Nephron progenitor cell (in vitro differentiated cells): Measurements from ENCODE around the gene PCTP.

Experiments used
- DNase-seq: peaks from one replicate; pipeline ENCODE4 v3.0.0; 2021
- H3K27ac Mint-ChIP-seq: 2 replicates; pipeline ENCODE4 v1.8.0; 2021; ENCODE audit warnings: mild to moderate bottlenecking, moderate library complexity, mixed read lengths
- H3K27me3 Mint-ChIP-seq: 2 replicates; pipeline ENCODE4 v1.8.0; 2021; ENCODE audit warnings: mild to moderate bottlenecking, low read depth, mixed read lengths; ENCODE audit not compliant: poor library complexity
- H3K36me3 Mint-ChIP-seq: 2 replicates; pipeline ENCODE4 v1.8.0; 2021; ENCODE audit warnings: low read depth, mixed read lengths
- H3K4me1 Mint-ChIP-seq: 2 replicates; pipeline ENCODE4 v1.8.0; 2021; ENCODE audit warnings: mixed read lengths
- H3K4me3 Mint-ChIP-seq: 2 replicates; pipeline ENCODE4 v1.8.0; 2021; ENCODE audit warnings: mild to moderate bottlenecking, moderate library complexity, mixed read lengths
- H3K9me3 Mint-ChIP-seq: 2 replicates; pipeline ENCODE4 v1.8.0; 2021; ENCODE audit warnings: mild to moderate bottlenecking, moderate library complexity, mixed read lengths
- TF ChIP-seq, protein P1 (sequence below): fragments of 200-600 bp; sonication (generic); IDR thresholded peaks from 2 replicates; pipeline ENCODE4 v1.5.0; 2021; ENCODE audit warnings: antibody characterized with exemption

The PCTP gene

DNA sequence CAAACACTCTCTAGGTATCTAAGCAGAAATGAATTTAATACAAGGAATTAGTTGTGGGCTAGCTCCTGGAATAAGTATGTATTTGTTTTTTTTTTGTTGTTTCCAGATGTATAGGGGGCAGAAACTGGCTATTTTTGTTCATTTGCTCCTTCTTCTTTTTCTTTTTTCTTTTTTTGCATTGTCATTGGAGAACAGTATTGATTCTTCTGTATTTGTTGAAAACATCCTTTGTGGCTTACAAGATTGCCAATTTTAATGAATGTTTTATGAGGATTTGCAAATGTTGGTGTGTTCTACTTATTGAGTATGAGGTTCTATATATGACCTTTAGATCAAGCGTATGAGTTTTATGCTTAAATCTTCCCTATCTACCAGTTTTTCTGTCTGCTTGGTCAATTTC, 5.6 kb upstream of the PCTP start:
- Mint-ChIP-seq H3K27me3 (no peaks in the 10 kb centered on the region), H3K9me3 (no peaks in the 10 kb centered on the region)

DNA sequence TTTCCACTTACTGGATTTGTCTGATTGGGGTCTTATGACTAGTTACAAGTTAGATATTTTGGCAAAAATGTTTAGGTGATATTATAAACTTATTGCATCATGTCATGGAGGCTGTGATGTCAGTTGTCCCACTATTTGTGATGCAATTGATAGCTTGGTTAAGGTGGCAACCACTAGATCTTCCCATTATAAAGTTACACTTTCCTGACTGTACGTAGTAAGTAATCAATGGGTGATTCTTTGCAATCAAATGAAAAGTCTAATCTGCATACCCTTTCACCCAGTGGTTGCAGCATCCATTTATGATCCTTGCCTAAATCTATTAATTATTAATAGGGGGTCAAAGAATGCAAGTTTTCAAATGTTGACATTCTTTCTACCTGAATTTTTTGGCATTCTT, 4.4 kb upstream of the PCTP start:
- Mint-ChIP-seq H3K27ac (no peak overlapping the region), H3K27me3 (peaks cover 4% of the 10 kb centered on the region), H3K4me1 (peaks cover 13% of the 10 kb centered on the region), H3K4me3 (no peak overlapping the region), H3K9me3 (no peaks in the 10 kb centered on the region), H3K36me3 (no peaks in the 10 kb centered on the region)
- TF ChIP-seq, protein P1, sequence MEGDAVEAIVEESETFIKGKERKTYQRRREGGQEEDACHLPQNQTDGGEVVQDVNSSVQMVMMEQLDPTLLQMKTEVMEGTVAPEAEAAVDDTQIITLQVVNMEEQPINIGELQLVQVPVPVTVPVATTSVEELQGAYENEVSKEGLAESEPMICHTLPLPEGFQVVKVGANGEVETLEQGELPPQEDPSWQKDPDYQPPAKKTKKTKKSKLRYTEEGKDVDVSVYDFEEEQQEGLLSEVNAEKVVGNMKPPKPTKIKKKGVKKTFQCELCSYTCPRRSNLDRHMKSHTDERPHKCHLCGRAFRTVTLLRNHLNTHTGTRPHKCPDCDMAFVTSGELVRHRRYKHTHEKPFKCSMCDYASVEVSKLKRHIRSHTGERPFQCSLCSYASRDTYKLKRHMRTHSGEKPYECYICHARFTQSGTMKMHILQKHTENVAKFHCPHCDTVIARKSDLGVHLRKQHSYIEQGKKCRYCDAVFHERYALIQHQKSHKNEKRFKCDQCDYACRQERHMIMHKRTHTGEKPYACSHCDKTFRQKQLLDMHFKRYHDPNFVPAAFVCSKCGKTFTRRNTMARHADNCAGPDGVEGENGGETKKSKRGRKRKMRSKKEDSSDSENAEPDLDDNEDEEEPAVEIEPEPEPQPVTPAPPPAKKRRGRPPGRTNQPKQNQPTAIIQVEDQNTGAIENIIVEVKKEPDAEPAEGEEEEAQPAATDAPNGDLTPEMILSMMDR, result no peak
- DNase-seq, result no peak

More for the DNA sequence above, 5.6 kb upstream of the PCTP start:
- no peak for DNase-seq
- H3K27ac Mint-ChIP-seq, result no peak overlapping the region
- H3K36me3 Mint-ChIP-seq, result no peaks in the 10 kb centered on the region
- TF ChIP-seq, protein P1, result no peak
- no peak overlapping the region for H3K4me3 Mint-ChIP-seq
- peaks cover 14% of the 10 kb centered on the region for H3K4me1 Mint-ChIP-seq

DNA sequence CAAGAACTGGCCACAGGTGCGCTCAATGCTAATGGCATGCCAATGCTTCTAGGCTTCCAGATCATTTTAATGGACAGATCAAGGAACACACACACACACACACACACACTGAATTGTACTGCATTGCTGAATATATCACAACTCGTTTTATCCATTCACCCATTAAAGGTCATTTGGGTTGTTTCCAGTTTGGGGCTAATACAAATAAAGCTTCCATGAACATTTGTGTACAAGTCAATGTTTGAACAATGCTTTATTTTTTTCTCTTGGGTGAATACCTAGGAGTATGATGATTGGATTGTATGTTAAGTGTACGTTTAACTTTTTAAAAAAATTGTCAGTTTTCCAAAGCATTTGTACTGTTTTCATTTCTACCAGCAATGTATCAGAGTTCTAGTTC, 3.6 kb upstream of the PCTP start:
- Mint-ChIP-seq H3K27me3 (peaks cover 4% of the 10 kb centered on the region), H3K9me3 (no peaks in the 10 kb centered on the region), H3K27ac (no peak overlapping the region), H3K36me3 (no peaks in the 10 kb centered on the region), H3K4me1 (peaks cover 20% of the 10 kb centered on the region), H3K4me3 (no peak overlapping the region)
- TF ChIP-seq, protein P1, result no peak
- DNase-seq, result no peak

DNA sequence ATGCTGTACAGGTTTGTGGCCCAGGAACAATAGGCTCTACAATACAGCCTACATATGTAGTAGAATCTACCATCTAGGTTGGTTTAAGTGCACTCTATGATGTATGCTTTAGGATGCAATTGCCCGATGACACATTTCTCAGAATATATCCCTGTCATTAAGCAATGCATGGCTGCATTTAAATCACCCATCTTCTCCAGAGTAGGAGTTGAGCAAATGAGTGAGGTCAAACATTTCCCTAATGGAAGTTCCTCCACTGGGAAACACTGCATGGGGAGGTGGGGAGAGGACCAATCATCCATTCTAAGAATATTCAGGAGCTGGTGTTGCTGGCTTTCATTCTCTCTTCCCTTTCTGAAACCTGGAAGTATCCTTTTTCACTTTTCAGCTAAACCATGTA, 2.0 kb upstream of the PCTP start:
- H3K9me3 Mint-ChIP-seq, result no peaks in the 10 kb centered on the region
- peaks cover 10% of the 10 kb centered on the region for H3K36me3 Mint-ChIP-seq
- no peak overlapping the region for H3K27ac Mint-ChIP-seq
- TF ChIP-seq, protein P1, result no peak
- H3K4me1 Mint-ChIP-seq, result peaks cover 29% of the 10 kb centered on the region
- no peak overlapping the region for H3K4me3 Mint-ChIP-seq
- DNase-seq, result no peak
- H3K27me3 Mint-ChIP-seq, result peaks cover 4% of the 10 kb centered on the region

DNA sequence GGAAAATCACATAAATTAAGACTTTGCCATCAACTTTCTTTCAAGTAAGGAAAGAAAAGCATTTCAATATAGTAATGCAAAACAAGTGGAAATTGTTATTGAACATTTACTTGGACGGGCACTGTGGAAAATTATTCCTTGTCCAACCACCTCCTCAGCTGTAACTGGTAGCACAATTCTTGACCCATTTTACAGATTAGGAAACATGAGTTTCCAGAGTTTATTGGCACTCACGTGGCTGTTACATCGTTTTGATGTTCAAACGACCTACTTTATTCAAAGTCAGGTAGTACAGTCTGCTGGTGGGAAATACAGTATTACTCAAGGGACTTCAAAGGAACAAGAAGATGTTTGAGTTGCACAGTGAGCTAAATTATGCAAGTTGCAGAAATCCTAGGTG, 866 bp upstream of the PCTP start:
- Mint-ChIP-seq H3K27me3 (peaks cover 6% of the 10 kb centered on the region), H3K4me3 (no peak overlapping the region), H3K4me1 (peaks cover 29% of the 10 kb centered on the region), H3K9me3 (no peaks in the 10 kb centered on the region), H3K36me3 (peaks cover 19% of the 10 kb centered on the region), H3K27ac (no peak overlapping the region)
- no peak for DNase-seq
- TF ChIP-seq, protein P1, result no peak

DNA sequence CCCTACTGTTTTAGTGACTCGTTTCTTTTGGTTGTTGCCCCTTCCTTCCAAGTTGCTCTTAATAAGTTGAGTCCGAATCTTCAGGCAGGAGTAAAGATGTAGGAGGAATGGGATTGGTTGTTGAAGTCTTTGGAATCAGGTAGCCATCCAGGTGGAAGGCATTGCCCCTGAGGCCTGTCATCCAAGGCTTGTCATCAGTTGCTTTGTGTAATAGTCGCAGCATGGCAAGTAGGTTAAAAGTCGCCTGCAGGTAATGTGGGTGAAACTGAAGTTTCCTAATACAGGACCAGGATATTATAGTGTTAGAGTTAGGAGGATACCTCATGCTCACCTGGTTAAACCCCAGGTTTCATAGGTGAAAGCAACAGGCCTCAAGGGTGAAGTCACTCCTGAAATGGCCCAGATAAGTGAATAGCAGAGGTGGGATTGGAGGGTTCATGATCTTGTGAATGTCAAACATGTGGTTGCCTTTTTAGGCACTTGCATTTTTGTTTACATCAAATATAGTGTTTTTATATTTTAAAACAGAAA, 934 bp downstream of the PCTP start:
- H3K4me1 Mint-ChIP-seq, result peaks cover 29% of the 10 kb centered on the region
- H3K27me3 Mint-ChIP-seq, result peaks cover 6% of the 10 kb centered on the region
- TF ChIP-seq, protein P1, result no peak
- no peaks in the 10 kb centered on the region for H3K9me3 Mint-ChIP-seq
- H3K27ac Mint-ChIP-seq, result peak overlapping the region; percentile 90
- H3K4me3 Mint-ChIP-seq, result peak overlapping the region; percentile 91
- H3K36me3 Mint-ChIP-seq, result peaks cover 24% of the 10 kb centered on the region
- no peak for DNase-seq
